NCI-H128 (cell line): ENCODE data around the gene NT5C1A.

ENCODE experiments used
- DNase-seq: peaks from one replicate; lab custom pipeline; 2025; ENCODE audit not compliant: unreplicated experiment; lab: John Stamatoyannopoulos, UW

The NT5C1A gene

DNA sequence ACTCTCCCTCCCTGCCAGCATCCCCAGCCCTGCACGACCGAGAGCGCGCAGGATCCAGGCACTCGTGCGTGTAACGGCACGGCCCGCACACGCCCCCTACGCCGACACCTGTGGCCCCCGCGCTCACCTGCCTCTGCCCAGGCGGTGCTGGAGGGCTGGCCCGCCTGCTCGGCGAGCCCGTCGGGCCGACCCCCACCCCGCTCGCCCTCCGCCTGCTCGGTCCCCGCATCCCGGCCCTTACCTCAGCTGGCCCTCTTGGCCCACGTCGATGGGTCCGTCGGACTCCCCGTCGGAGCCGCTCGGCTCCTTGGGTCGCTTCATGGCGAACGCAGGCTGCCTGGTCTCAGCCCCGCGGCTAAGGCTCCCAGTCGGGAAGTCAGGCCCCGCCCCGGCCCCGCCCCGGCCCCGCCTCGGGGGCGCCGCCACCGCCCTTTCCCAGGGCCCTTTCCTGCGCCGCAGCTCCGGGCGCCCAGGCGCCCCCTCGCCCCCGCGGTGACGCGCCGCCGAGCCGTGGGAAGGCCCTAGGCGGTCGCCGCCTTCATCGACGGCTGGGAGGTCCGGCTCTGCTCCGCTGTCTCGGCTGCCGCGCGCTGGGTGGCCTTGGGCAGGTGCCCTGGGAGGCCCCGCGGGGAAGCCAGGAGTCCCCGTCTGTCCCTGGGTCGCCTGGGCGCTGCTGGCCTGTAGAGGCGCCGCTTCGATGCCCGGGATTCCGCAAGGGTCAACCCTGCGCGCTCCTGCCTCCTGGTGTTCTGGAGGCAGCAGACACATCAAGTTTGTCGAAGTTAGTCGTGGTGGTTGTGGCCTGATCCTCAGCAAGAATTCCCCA is 32.4 kb downstream of the NT5C1A start, which contains the start of gene HEYL:
Gene HEYL, minus strand, starts transcription at position 339 of the 826 bp plus-strand sequence. Its CDS starts 18 bp downstream, at position 321.
- no peak for DNase-seq

DNA sequence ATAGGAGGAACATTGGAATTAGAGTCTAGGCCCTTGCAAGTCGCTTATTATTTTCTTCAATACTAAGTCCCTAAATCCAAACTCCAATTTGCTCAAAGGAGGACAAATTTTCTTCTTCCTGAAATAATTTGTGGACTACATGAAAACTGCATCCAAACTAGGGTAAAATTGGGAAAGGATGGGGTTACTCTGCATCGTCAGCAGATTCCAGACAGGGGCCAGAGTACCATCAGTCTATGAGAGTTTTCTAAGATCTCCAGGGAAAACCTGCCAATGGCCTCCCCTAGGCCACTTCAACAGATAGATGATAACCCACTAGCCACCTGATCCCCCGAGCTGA is 33.0 kb downstream of the NT5C1A start:
- no peak for DNase-seq

DNA sequence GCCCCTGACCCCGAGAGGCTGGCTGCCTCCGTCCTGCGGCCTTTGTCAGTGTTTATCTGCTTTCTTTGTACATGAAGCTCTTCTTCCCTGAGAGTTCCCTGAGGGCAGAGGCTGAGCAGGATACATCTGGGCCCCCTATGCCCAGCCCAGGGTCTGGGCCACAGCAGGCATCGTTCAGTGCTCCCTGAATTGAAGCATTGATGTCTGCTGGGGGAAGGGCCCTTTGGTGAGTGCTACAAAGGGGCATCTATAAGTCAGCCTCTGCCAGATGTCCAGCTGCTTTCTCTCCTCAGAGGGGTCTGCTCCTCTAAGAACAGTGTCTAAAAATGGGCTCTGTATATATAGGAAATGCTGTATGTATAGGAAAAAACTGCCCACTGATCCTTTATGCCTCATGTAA is 34.5 kb downstream of the NT5C1A start:
- DNase-seq, result no peak

DNA sequence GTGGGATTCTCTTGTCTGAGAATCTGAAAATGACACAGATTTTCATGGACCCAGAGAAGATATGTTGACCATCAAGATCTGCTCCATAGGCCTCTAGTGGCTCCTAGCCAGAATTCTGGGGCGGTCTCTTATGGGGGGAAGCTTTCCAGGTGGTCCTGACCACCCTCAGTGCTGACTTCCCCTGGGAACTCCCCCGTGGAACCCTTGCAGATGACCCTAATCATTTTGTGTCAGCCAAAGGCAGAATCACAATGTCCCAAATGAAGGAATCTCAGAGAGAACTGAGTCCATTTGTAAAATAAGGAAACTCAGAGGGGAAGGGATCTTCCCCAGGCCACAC is 36.1 kb downstream of the NT5C1A start:
- DNase-seq, result no peak

DNA sequence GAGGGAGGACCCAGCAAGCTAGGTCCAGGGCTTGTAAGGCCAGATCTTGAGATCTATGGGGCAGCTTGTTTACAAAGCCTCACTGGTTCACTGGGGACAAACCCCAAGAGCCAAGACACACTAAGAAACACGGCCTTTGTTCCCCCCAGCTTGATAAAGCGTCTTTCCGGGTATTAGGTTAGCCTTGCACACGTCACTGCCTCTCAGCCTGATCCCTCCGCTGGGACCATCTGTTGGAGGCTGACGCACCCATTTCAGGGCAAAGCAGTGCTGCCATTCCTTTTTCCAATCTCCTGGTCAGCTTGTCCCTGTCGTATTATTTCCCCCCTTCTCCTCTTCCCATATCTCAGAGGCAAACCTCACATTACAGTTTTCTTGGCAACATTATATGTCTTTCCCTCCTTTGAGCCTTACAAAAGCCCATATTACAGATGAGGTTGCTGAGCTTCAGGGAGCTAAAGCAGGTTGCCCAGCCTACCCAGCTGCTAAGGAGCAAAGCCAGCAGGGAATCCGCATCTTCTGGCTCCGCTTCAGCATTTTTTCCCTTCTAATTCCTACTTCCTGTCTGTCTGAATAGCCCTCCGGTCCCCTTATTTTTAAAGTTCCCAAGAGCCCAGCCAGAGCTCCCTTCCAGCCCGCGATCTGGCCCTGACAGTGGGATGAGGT is 36.6 kb downstream of the NT5C1A start:
- no peak for DNase-seq

DNA sequence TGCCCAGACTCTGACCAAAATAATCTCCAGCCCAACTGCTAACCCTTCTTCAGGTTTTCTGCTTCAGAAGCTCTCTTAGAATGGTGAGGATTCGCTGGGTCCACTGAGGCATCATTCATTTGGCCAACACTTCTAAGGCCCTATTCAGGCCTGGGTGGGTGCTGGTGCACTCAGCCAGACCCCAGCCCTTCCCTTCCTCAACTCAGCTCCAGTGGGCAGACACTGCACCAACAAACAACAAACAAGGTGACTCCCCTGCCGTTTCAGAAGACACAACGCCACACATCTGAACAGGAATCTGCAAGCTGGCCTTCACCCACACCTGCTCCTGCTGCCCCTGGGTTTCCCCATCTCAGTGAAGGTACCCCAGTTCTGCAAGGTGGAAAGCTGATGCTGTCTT is 38.5 kb downstream of the NT5C1A start:
- no peak for DNase-seq

DNA sequence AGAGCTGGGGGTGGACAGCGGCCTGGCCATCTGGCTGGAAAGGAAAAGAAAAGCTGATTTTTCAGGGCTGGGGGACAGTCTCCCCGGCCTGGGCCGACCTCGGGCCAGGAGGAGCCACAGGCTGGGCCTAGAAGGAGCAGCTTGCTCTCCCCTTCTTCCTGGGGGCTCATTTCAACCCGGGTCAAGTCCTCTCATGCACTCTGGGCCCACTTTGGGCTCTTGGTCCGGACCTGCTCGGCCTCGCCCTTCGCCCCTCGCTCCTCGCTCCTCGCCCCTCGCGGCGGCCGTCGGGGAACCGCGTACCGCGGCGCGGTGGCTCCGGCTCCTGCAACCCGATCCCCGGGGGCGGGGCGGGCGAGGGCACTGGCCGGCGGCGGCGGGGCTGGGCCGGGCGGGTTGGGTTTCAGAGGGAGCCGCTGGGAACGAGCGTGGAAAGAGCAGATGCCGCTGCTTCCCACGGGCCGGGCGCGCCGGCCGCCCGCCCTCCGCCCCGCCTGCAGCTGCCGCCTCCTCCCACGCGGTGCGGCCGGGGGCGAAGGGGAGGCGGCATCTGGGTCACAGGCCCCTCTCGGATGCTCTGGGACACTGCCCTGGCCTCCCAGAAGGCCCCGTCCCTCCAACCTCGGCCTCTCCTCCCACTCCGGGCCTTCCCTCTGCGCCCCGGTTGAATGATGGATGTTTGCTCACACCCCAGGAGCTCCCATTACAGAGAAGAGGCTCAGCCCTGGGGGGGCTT is 39.1 kb downstream of the NT5C1A start:
- DNase-seq, result no peak

DNA sequence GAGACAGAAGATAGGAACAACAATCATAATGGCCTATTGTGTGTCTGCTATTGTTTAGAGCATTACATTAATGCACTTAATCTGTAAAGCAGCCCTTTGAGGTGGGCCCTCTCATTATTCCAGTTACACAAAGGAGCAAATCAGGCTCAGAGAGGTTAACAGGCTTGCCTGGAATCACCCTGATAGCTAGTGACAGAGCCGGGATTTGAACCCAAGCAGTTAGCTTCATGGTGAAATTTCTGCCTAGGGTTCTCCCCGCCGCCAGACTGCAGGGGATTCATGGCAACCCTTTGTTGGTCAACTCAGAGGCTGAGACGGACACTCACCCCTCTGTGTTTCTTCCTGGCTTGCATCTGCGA is 39.6 kb downstream of the NT5C1A start:
- no peak for DNase-seq

DNA sequence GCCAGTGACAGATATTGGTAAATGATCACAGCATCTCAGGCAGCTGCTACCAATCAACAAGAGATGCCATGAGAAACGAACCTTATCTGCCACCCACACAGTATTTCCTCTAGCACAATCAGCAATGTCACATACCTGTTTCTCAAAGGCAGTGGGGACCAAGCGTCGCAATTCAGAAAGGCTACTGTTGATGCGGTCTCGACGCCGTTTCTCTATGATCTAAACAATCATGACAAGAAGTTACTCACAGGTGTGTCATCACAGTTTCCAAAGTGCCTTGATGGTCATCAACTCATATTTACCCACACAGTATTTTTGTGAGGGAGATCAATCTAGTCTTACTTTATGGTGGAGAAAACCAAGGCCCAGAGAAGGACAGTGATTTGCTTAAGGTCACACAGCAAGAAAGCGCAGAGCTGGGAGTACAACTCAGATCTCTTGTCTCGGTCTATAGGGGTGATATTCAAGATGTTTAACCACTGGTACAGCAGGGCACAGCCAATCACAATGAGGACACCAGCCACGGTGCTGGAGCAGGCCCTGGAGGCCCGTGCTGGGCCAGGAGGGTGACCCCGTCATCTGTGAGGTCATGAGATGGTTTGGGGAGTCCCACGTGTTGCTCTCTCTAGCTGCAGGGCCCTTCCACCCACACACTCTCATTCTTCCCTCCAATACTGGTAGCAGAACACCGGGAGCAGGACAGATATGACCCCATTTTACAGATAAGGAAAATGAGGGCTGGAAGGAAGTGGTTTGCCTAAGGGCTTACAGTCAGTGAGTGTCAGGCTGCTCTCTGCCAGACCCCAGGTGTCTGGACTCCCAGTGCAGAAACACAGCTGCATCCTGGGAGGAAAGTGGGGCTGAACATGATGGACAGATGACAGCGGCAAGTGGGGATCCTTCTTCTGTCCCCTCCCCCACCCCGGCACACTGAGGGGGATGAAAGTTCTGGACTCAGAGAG is 40.3 kb downstream of the NT5C1A start:
- no peak for DNase-seq

DNA sequence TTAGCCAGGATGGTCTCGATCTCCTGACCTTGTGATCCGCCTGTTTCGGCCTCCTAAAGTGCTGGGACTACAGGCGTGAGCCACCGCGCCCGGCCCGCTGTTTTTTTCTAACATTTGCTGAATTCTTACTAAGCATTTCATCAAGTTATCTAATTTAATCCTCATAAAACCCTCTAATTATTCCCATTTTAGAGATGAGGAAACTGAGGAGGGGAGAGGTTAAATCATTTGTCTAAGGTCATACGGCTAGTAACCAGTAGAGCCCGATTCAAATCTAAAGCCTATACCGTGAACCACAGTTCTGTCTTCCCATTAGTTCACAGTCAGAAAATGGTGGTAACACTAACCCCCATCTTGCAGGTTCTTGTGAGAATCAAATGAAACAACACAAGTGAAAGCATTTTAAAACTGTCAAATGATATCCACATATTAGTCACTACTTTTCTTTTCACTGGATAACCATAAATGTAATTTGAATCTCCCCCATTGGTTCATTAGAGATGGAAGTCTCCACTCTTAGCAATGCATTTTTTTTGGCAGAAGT is 43.0 kb downstream of the NT5C1A start:
- DNase-seq, result no peak

DNA sequence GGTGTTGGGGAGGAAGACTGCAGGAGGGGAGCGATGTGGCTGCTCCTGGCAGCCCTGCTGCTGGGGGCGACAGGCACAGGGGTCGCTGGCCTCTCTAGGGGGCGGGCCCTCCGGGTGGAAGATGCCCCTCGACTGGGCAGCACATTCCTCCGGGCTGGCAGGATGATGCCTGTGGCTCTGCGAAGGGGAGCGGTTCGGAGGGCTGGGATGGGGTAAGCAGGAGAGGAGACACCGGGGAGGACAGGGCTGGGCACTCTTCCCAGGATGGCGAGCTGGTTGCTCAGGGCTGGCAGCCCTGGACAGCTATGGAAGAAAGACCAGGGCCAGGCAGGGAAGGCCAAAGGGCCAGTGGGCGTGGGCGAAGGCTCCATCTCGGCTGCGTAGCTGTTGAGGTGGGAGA is 45.3 kb downstream of the NT5C1A start:
- DNase-seq, result no peak

DNA sequence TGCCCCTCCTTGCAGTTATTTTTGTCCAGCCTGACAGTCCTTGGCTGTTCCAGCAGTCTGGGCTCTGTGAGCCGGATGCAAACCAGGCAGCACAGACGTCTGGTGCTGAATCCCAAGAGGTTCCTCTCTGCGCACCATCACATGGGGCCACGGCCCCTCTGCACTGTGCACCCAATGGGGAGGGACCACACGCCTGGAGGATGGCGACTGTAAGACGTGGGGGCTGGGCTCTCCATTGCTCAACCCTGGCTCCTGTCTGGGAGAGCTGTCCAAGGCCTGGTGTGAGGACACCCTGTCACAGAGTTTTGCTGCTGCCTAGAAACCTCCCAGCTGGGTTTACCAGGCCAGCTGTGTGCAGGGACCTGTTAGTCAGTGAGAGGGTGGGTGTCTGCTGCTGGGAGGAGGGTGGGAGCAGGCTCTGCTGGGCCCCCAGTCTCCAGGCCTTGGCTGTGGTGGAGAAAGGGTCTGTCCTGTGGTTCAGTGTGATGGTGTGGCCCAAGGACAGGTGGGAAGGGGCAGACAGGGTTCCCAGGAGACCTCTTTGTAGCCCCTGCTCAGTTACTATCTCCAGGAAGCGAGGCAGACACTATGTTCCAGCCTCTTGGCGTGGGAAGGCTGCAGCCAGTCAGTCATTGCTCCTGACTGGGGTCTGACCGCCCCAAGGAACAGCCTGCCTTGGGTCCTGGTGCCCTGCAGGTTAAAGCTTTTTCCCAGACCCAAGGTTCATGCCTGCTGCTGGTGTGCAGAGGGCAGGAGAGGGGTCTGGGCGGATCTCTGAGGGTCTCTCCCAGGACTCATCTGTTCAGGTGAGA is 46.2 kb downstream of the NT5C1A start:
- no peak for DNase-seq

DNA sequence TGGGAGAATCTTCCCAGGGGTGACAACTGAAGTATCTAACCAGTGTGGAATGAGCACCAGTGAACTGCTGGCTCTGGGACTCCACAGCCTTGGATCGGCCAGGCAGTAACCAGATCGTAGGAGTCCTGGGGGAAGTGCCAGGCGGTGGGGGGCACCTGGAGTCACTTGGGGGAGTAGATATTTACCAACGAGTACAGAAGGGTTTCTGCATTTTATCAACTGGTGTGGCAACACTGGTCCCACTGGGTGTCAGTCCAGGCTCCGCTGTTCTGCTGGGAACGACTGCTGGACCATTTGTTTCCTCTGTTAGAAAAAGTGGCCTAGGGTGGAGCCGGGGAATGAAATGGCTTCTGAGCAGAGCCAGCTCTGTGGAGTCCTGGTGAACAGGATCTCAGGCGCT is 46.9 kb downstream of the NT5C1A start:
- DNase-seq, result no peak

DNA sequence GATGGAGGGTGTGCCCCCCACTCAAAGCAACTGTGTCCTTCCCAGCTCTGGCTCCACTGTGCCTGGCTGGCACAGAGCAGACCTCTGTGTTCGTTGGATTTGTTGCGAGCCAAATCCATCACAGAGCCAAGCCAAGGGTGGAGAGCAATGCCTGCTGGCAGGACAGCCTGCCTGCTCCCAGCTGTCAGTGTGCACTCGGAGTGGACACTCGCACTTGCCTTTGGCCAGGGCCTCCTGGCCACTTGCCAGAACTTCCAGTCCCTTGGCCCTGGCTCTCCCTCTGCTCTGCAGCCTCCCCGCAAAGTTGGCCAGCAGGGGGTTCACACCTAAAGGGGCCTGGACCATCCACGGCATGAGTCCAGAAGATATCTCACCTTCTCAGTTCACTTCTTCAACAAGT is 48.9 kb downstream of the NT5C1A start:
- no peak for DNase-seq

DNA sequence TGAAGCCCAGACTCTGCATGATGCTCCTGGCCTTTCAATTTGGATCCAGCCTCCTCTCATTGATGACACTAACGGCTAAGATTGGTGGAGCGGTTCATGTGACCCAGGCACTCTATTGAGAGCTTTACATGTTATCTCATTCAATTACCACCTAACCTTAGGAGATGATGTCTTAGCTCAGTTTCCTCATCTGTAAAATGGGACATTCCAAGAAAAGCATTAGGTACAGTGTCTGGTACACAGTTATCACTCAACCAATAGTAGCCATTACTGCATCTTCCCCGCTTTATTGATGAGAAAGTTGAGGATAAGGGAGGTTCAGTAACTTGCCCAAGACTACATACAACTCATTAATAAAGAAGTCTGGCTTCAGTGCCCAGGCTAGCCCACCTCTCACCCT is 49.5 kb downstream of the NT5C1A start:
- no peak for DNase-seq

DNA sequence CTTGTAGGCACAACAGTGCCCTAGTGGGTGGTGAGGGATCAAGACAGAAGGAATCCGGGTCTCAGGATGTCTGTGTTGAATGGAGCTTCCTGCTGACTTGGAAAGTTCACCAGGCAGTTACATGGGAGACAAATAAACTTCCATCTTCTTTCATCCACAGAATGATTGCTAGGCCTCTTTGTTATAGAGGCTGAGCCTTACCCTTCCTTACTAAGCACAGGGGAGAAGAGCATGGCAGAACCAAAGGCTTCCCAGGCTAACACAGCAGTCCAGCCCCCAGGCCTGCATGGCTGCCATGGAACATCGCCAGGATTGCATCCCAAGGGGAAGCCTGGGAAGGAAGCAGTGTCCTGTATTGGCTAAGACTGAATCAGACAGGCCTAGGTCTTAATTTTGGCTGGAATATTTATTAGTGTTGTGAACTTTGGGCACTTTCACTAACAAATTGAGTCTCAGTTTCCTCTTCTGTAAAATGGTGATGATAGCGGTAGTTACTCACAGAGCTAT is 51.2 kb downstream of the NT5C1A start:
- DNase-seq, result no peak

DNA sequence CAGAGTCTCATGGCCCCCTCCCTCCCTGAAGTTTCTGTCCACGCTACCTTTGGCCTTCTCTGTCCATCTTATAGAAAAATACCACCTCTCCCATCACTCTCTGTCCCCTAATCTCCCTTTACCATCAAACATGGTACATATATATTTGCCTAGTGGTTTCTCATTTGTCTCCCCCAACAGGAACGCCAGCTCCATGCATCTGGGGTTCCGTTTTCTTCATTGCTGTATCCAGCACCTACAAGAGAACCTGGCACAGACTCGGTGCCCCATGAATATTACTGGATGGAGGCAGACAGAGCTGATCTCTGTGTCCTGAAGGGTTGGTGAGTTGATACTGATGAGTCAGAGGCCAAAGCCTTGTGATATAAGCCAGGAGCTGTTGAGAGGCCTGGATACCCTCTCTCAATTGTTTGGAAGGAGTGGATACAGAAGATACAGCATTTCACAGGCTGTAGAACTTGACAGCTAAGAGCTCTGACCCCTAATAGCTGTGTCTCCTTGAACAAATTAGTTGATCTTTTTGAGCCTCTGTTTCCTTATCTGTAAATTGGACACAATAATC is 54.3 kb downstream of the NT5C1A start:
- DNase-seq, result no peak

DNA sequence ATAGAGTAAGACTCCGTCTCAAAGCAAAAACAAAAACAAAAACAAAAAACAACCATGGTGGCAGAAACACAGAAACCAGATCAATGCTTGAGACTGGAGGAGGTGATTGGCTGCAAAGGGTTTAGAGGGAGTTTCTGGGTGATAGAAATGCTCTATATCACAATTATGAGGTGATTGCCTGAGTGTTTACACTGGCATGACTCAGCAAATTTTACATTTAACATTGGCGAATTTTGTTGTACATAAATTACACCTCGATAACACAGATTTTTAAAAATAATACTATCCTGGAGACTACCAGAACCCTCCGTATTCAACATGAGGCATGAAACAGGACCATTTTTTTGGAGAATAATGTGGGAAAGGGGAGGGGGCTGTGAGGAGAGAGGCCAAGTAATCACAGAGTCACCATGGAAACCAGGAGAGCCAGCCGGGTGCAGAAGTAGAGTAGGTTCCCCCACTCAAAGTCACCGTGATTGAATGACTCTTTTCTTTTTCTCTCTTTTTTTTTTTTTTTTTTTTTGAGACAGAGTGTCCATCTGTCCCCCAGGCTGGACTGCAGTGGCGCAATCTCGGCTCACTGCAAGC is 56.7 kb downstream of the NT5C1A start:
- no peak for DNase-seq

DNA sequence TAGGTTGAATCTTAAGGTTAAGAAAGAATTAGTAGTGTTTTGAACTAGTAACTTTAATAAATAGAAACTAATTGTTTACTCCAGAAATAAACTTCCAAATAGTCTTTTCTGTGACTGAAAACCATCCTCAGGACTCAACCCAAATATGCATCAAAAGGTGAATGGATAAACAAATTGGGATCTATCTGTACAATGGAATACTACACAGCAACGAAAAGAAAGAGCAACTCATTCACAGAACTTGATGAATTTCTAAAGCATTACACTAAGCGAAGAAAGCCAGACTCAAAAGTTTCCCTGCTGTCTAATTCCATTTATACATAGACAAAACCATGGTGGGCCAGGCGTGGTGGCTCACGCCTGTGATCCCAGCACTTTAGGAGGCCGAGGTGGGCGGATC is 57.4 kb downstream of the NT5C1A start:
- no peak for DNase-seq
